CD4-positive, alpha-beta T cell (primary cell): ENCODE data around the gene HECW1. TPM values are rescaled to one million over a fixed set of nuclear protein-coding genes. Genes with fewer than 3 reads are reported as not detected.

Source experiments
- ATAC-seq: fragments of 200-7000 bp; cut with Tn5 transposase; one replicate; pipeline ENCODE4 v1.10.0; 2022; ENCODE audit warnings: mild to moderate bottlenecking; ENCODE audit not compliant: poor library complexity
- CTCF ChIA-PET: fragments of 350-600 bp; sonication (Branson Sonifier 250); formaldehyde crosslinking; loops from one replicate; lab custom pipeline; 2021; ENCODE audit warnings: antibody characterized with exemption, inconsistent platforms; lab: Charles Lee
- POLR2A ChIA-PET: fragments of 350-600 bp; sonication (Branson Sonifier 250); formaldehyde crosslinking; loops from one replicate; lab custom pipeline; 2021; ENCODE audit warnings: antibody characterized with exemption, inconsistent platforms; lab: Charles Lee
- DNase-seq, 14 experiments: peaks; one replicate each; pipeline ENCODE4 v3.0.0-alpha.2; 2013 to 2020; ENCODE audit warnings: mixed read lengths in 2 of 14
- H3K27ac ChIP-seq, 2 donors: one replicate each; pipeline versions ENCODE4 v1.5.1 to v1.7.0; 2013; ENCODE audit warnings: low read length in 2 of 2, low read depth in 1 of 2, mild to moderate bottlenecking in 1 of 2
- H3K27me3 ChIP-seq, 2 experiments: 1 replicate in 1 of 2; 2 replicates in 1 of 2; pipeline versions ENCODE4 v1.6.1 to v1.7.0; 2013; ENCODE audit warnings: low read length in 2 of 2, control low read depth in 1 of 2, mild to moderate bottlenecking in 1 of 2, moderate library complexity in 1 of 2; ENCODE audit not compliant: insufficient read depth in 2 of 2, control insufficient read depth in 1 of 2
- H3K36me3 ChIP-seq: one replicate; pipeline ENCODE4 v1.6.1; 2013; ENCODE audit warnings: low read length, control low read depth; ENCODE audit not compliant: insufficient read depth
- H3K4me1 ChIP-seq: one replicate; pipeline ENCODE4 v1.6.1; 2013; ENCODE audit warnings: low read length, control low read depth; ENCODE audit not compliant: insufficient read depth
- H3K4me3 ChIP-seq: one replicate; pipeline ENCODE4 v1.5.1; 2013; ENCODE audit warnings: mild to moderate bottlenecking, low read length, moderate library complexity
- H3K9me3 ChIP-seq, 2 experiments: 1 replicate in 1 of 2; 2 replicates in 1 of 2; pipeline versions ENCODE4 v1.6.1 to v1.7.0; 2013; ENCODE audit warnings: low read length in 2 of 2, mild to moderate bottlenecking in 2 of 2, control low read depth in 1 of 2, moderate library complexity in 1 of 2; ENCODE audit not compliant: control insufficient read depth in 1 of 2, insufficient read depth in 1 of 2
- H3K27ac Mint-ChIP-seq: one replicate; pipeline ENCODE4 v1.8.0; 2020; ENCODE audit warnings: mixed read lengths
- H3K27me3 Mint-ChIP-seq: one replicate; pipeline ENCODE4 v1.8.0; 2021; ENCODE audit warnings: mixed read lengths
- H3K36me3 Mint-ChIP-seq: one replicate; pipeline ENCODE4 v1.8.0; 2021; ENCODE audit warnings: low read depth, mixed read lengths
- H3K4me1 Mint-ChIP-seq: one replicate; pipeline ENCODE4 v1.8.0; 2021; ENCODE audit warnings: low read depth, mixed read lengths
- H3K4me3 Mint-ChIP-seq: one replicate; pipeline ENCODE4 v1.8.0; 2020; ENCODE audit warnings: mild to moderate bottlenecking, mixed read lengths
- H3K9me3 Mint-ChIP-seq: one replicate; pipeline ENCODE4 v1.8.0; 2020; ENCODE audit warnings: mixed read lengths
- CTCF ChIP-seq: fragments of 200-600 bp; IDR thresholded peaks from one replicate; pipeline ENCODE4 v1.8.0; 2022; ENCODE audit warnings: antibody characterized with exemption, mild to moderate bottlenecking
- intact Hi-C, 2 experiments: fragments of 100-400 bp; cut with DNase I in 1 of 2; cut with micrococcal nuclease in 1 of 2; formaldehyde crosslinking; loops; one replicate each; pipeline versions ENCODE4 v1.15.1 to v1.9.0; 2023 to 2025; cut with DNase I, micrococcal nuclease
- total RNA-seq, 174 experiments: library from RNA in 2 of 174; stranded (reverse) in 2 of 174; gene quantifications; one replicate each; pipeline ENCODE4 v1.2.3 and lab custom pipeline; 2021 to 2026

HECW1 gene
- total RNA-seq, 2 experiments from 2014 or later, result not detected

DNA sequence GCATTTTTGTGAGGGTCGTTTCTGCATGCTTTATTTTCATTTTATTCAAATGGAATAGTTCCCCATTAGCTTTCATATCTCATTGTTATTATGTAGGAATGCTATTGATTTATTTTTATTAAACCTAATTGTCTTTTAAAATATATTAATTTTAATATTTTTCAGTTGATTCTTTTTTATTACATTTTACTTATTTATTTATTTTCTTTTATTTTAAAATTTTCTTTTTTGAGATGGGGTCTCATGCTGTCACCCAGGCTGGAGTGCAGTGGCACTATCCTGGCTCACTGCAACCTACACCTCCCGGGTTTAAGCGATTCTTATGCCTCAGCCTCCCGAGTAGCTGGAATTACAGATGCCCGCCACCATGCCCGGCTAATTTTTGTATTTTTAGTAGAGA, 463.1 kb downstream of the HECW1 start:
- Histone ChIP-seq H3K9me3 (no peaks in the 10 kb centered on the region), H3K4me3 (no peak overlapping the region), H3K27ac (no peak overlapping the region), H3K4me1 (no peaks in the 10 kb centered on the region), H3K36me3 (no peaks in the 10 kb centered on the region), H3K27me3 (no peaks in the 10 kb centered on the region)
- Mint-ChIP-seq H3K4me3 (no peak overlapping the region), H3K27ac (no peak overlapping the region), H3K27me3 (no peaks in the 10 kb centered on the region), H3K36me3 (no peaks in the 10 kb centered on the region), H3K9me3 (no peaks in the 10 kb centered on the region), H3K4me1 (peaks cover 5% of the 10 kb centered on the region)
- intact Hi-C loops, result no loop called here
- POLR2A ChIA-PET, result no interaction called here
- CTCF ChIA-PET, result interaction anchor here (0.9 kb wide), 1 partner anchor 125 kb away, joined by 4 read pairs; no protein-coding TSS in a partner anchor
- TF ChIP-seq CTCF, result no peak
- DNase-seq (no peak), ATAC-seq (no peak)

DNA sequence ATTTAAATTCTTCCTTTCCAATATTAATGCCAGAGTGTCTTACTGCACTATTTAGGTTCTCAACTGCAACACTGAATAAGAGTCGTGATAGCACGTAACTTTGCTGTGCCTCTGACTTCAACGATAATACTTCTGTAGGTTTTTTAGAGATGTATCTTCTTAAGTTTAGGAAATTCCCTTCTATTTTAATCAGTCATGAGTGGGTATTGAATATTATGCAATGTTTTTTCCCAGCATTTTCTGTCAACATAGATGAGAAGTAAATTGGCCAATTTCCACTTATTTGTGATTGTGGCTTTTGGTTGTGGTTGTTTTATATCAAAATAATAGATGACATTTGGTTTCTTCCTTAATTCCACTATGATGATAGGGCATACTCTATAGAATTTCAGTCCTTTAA, 463.8 kb downstream of the HECW1 start:
- no peak for ATAC-seq
- Histone ChIP-seq H3K36me3 (no peaks in the 10 kb centered on the region), H3K27ac (no peak overlapping the region), H3K27me3 (no peaks in the 10 kb centered on the region), H3K9me3 (no peaks in the 10 kb centered on the region), H3K4me3 (no peak overlapping the region), H3K4me1 (no peaks in the 10 kb centered on the region)
- Mint-ChIP-seq H3K27me3 (no peaks in the 10 kb centered on the region), H3K4me1 (peaks cover 5% of the 10 kb centered on the region), H3K9me3 (no peaks in the 10 kb centered on the region), H3K27ac (no peak overlapping the region), H3K4me3 (no peak overlapping the region), H3K36me3 (no peaks in the 10 kb centered on the region)
- DNase-seq, result no peak
- ChIA-PET CTCF (no interaction called here), POLR2A (no interaction called here)
- no peak for TF ChIP-seq CTCF
- intact Hi-C loops, result no loop called here

DNA sequence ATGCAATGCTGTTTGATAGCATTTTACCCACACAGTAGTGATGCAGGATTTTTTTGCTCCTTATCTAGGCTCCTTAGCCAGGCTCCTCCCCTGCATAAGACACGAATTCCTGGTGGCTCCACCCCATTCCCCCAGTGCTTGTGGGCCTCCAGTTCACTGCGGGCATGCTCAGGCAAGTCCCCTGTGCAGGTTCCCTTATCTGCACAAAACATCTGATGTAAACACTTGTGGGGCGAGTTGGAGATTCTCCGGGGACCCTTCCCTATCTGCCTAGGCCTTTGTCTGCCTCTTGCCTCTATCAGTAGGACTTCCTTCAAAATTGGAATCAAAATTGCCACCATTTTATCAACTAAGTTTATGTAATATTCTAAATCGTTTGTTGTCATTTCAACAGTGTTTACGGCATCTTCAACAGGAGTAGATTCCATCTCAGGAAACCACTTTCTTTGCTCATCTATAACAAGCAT, 465.1 kb downstream of the HECW1 start:
- no peak overlapping the region for H3K4me3 Mint-ChIP-seq
- no peaks in the 10 kb centered on the region for H3K9me3 Mint-ChIP-seq
- peaks cover 8% of the 10 kb centered on the region for H3K36me3 Mint-ChIP-seq
- H3K27me3 Mint-ChIP-seq, result peaks cover 9% of the 10 kb centered on the region
- intact Hi-C loops, result no loop called here
- H3K4me1 Mint-ChIP-seq, result peaks cover 10% of the 10 kb centered on the region
- no peak overlapping the region for H3K27ac ChIP-seq
- ChIA-PET CTCF (no interaction called here), POLR2A (no interaction called here)
- no peak for DNase-seq
- H3K27me3 ChIP-seq, result no peaks in the 10 kb centered on the region
- ATAC-seq, result no peak
- peaks cover 3% of the 10 kb centered on the region for H3K4me1 ChIP-seq
- H3K27ac Mint-ChIP-seq, result no peak overlapping the region
- no peaks in the 10 kb centered on the region for H3K36me3 ChIP-seq
- TF ChIP-seq CTCF, result no peak
- no peak overlapping the region for H3K4me3 ChIP-seq
- no peaks in the 10 kb centered on the region for H3K9me3 ChIP-seq
